Activated naive CD8-positive, alpha-beta T cell (primary cell): Measurements from ENCODE around the gene PALLD.

Experiments
- H3K27ac Mint-ChIP-seq: one replicate; pipeline ENCODE4 v1.8.0; 2021; ENCODE audit warnings: mixed read lengths
- H3K27me3 Mint-ChIP-seq: one replicate; pipeline ENCODE4 v1.8.0; 2021; ENCODE audit warnings: mixed read lengths
- H3K36me3 Mint-ChIP-seq: one replicate; pipeline ENCODE4 v1.8.0; 2021; ENCODE audit warnings: mixed read lengths
- H3K4me1 Mint-ChIP-seq: one replicate; pipeline ENCODE4 v1.8.0; 2021; ENCODE audit warnings: low read depth, mixed read lengths
- H3K4me3 Mint-ChIP-seq: one replicate; pipeline ENCODE4 v1.8.0; 2021; ENCODE audit warnings: mild to moderate bottlenecking, mixed read lengths
- H3K9me3 Mint-ChIP-seq: one replicate; pipeline ENCODE4 v1.8.0; 2021; ENCODE audit warnings: low read depth, mixed read lengths

Gene PALLD

GRCh38 chr4:168891086-168891485 lies 394.2 kb downstream of the PALLD start:
- Mint-ChIP-seq H3K4me3 (no peak overlapping the region), H3K9me3 (no peaks in the 10 kb centered on the region), H3K27me3 (no peaks in the 10 kb centered on the region), H3K36me3 (peaks cover 19% of the 10 kb centered on the region), H3K4me1 (no peaks in the 10 kb centered on the region), H3K27ac (no peak overlapping the region)

- Mint-ChIP-seq H3K4me1 (no peaks in the 10 kb centered on the region), H3K4me3 (no peak overlapping the region), H3K27me3 (no peaks in the 10 kb centered on the region), H3K27ac (no peak overlapping the region), H3K36me3 (peaks cover 19% of the 10 kb centered on the region), H3K9me3 (no peaks in the 10 kb centered on the region)
Measured at GRCh38 chr4:168891688-168892087, 394.8 kb downstream of the PALLD start.

GRCh38 chr4:168892475-168892874 lies 395.6 kb downstream of the PALLD start:
- H3K27ac Mint-ChIP-seq = no peak overlapping the region
- no peak overlapping the region for H3K4me3 Mint-ChIP-seq
- H3K4me1 Mint-ChIP-seq = no peaks in the 10 kb centered on the region
- peaks cover 19% of the 10 kb centered on the region for H3K36me3 Mint-ChIP-seq
- H3K27me3 Mint-ChIP-seq = no peaks in the 10 kb centered on the region
- H3K9me3 Mint-ChIP-seq = no peaks in the 10 kb centered on the region

- Mint-ChIP-seq H3K4me3 (no peak overlapping the region), H3K27ac (no peak overlapping the region), H3K9me3 (no peaks in the 10 kb centered on the region), H3K4me1 (no peaks in the 10 kb centered on the region), H3K27me3 (no peaks in the 10 kb centered on the region), H3K36me3 (peaks cover 19% of the 10 kb centered on the region)
Measured at GRCh38 chr4:168893205-168893604, 396.4 kb downstream of the PALLD start.

- Mint-ChIP-seq H3K27me3 (no peaks in the 10 kb centered on the region), H3K4me3 (no peak overlapping the region), H3K27ac (no peak overlapping the region), H3K9me3 (no peaks in the 10 kb centered on the region), H3K4me1 (no peaks in the 10 kb centered on the region), H3K36me3 (peaks cover 18% of the 10 kb centered on the region)
Measured at GRCh38 chr4:168893807-168894206, 397.0 kb downstream of the PALLD start.

- H3K36me3 Mint-ChIP-seq = no peaks in the 10 kb centered on the region
- H3K27ac Mint-ChIP-seq = no peak overlapping the region
- no peaks in the 10 kb centered on the region for H3K27me3 Mint-ChIP-seq
- H3K4me1 Mint-ChIP-seq = no peaks in the 10 kb centered on the region
- no peaks in the 10 kb centered on the region for H3K9me3 Mint-ChIP-seq
- no peak overlapping the region for H3K4me3 Mint-ChIP-seq
Measured at GRCh38 chr4:168900080-168900479, 403.2 kb downstream of the PALLD start.

GRCh38 chr4:168907119-168907698 lies 410.4 kb downstream of the PALLD start:
- Mint-ChIP-seq H3K4me3 (no peak overlapping the region), H3K27me3 (no peaks in the 10 kb centered on the region), H3K27ac (no peak overlapping the region), H3K9me3 (no peaks in the 10 kb centered on the region), H3K36me3 (peaks cover 2% of the 10 kb centered on the region), H3K4me1 (no peaks in the 10 kb centered on the region)

GRCh38 chr4:168908093-168908492 lies 411.2 kb downstream of the PALLD start:
- no peaks in the 10 kb centered on the region for H3K4me1 Mint-ChIP-seq
- H3K9me3 Mint-ChIP-seq = no peaks in the 10 kb centered on the region
- no peaks in the 10 kb centered on the region for H3K27me3 Mint-ChIP-seq
- no peak overlapping the region for H3K4me3 Mint-ChIP-seq
- peaks cover 2% of the 10 kb centered on the region for H3K36me3 Mint-ChIP-seq
- no peak overlapping the region for H3K27ac Mint-ChIP-seq

- Mint-ChIP-seq H3K36me3 (peaks cover 2% of the 10 kb centered on the region), H3K27ac (no peak overlapping the region), H3K9me3 (no peaks in the 10 kb centered on the region), H3K4me1 (no peaks in the 10 kb centered on the region), H3K4me3 (no peak overlapping the region), H3K27me3 (no peaks in the 10 kb centered on the region)
Measured at GRCh38 chr4:168908851-168909273, 412.0 kb downstream of the PALLD start.

GRCh38 chr4:168914095-168914494 lies 417.2 kb downstream of the PALLD start:
- no peak overlapping the region for H3K27ac Mint-ChIP-seq
- no peaks in the 10 kb centered on the region for H3K9me3 Mint-ChIP-seq
- H3K27me3 Mint-ChIP-seq = no peaks in the 10 kb centered on the region
- no peak overlapping the region for H3K4me3 Mint-ChIP-seq
- no peaks in the 10 kb centered on the region for H3K4me1 Mint-ChIP-seq
- H3K36me3 Mint-ChIP-seq = no peaks in the 10 kb centered on the region

GRCh38 chr4:168917138-168917779 lies 420.4 kb downstream of the PALLD start:
- Mint-ChIP-seq H3K27me3 (no peaks in the 10 kb centered on the region), H3K9me3 (no peaks in the 10 kb centered on the region), H3K4me1 (no peaks in the 10 kb centered on the region), H3K27ac (no peak overlapping the region), H3K36me3 (no peaks in the 10 kb centered on the region), H3K4me3 (no peak overlapping the region)

- no peak overlapping the region for H3K27ac Mint-ChIP-seq
- no peaks in the 10 kb centered on the region for H3K36me3 Mint-ChIP-seq
- H3K4me1 Mint-ChIP-seq = no peaks in the 10 kb centered on the region
- H3K27me3 Mint-ChIP-seq = no peaks in the 10 kb centered on the region
- no peaks in the 10 kb centered on the region for H3K9me3 Mint-ChIP-seq
- no peak overlapping the region for H3K4me3 Mint-ChIP-seq
Measured at GRCh38 chr4:168919706-168920324, 423.0 kb downstream of the PALLD start.

GRCh38 chr4:168920441-168921065 lies 423.7 kb downstream of the PALLD start:
- Mint-ChIP-seq H3K27ac (no peak overlapping the region), H3K4me3 (no peak overlapping the region)

GRCh38 chr4:168923526-168924194 lies 426.8 kb downstream of the PALLD start:
- Mint-ChIP-seq H3K4me3 (no peak overlapping the region), H3K27ac (no peak overlapping the region), H3K9me3 (no peaks in the 10 kb centered on the region), H3K27me3 (no peaks in the 10 kb centered on the region), H3K4me1 (no peaks in the 10 kb centered on the region), H3K36me3 (no peaks in the 10 kb centered on the region)

More at GRCh38 chr4:168920441-168921065, 423.7 kb downstream of the PALLD start:
- no peaks in the 10 kb centered on the region for H3K4me1 Mint-ChIP-seq
- H3K27me3 Mint-ChIP-seq = no peaks in the 10 kb centered on the region
- H3K36me3 Mint-ChIP-seq = no peaks in the 10 kb centered on the region
- H3K9me3 Mint-ChIP-seq = no peaks in the 10 kb centered on the region

- Mint-ChIP-seq H3K9me3 (no peaks in the 10 kb centered on the region), H3K36me3 (no peaks in the 10 kb centered on the region), H3K4me3 (no peak overlapping the region), H3K27me3 (no peaks in the 10 kb centered on the region), H3K27ac (no peak overlapping the region), H3K4me1 (no peaks in the 10 kb centered on the region)
Measured at GRCh38 chr4:168924667-168925066, 427.8 kb downstream of the PALLD start.
